K562 (cell line): ENCODE data around the gene SNRPD2. TPM values are rescaled to one million over a fixed set of nuclear protein-coding genes. Genes with fewer than 3 reads are reported as not detected.
A peak's percentile ranks its signal among the peaks of the same experiment; 100 is the strongest.

Experiments used
- BRCA1 ChIP-seq, 2 experiments: fragments of 450-650 bp in 1 of 2; sonication (generic) in 1 of 2; formaldehyde crosslinking in 1 of 2; IDR thresholded peaks; 2 replicates each; pipeline versions ENCODE4 v1.5.0 to v1.6.1; 2017 to 2020; ENCODE audit warnings: mild to moderate bottlenecking in 1 of 2, missing genetic modification reagents in 1 of 2
- DIDO1 ChIP-seq: fragments of 450-650 bp; IDR thresholded peaks from 2 replicates; pipeline ENCODE4 v1.6.1; 2016; ENCODE audit warnings: low read depth, missing biosample characterization, missing genetic modification characterization
- MCM2 ChIP-seq: fragments of 450-650 bp; IDR thresholded peaks from 2 replicates; pipeline ENCODE4 v1.6.1; 2017; ENCODE audit warnings: low read depth, mild to moderate bottlenecking
- MCM5 ChIP-seq: fragments of 450-650 bp; IDR thresholded peaks from 2 replicates; pipeline ENCODE4 v1.6.1; 2016; ENCODE audit warnings: low read depth
- POLR2A ChIP-seq: fragments of 450-650 bp; conservative IDR thresholded peaks from 2 replicates; pipeline ENCODE4 v1.6.1; 2016
- POLR2AphosphoS5 ChIP-seq: IDR thresholded peaks from 2 replicates; pipeline ENCODE4 v1.6.1; 2011; ENCODE audit warnings: mild to moderate bottlenecking, low read depth, low read length, moderate library complexity; ENCODE audit not compliant: control insufficient read depth, insufficient read depth
- POLR2G ChIP-seq: fragments of 200-400 bp; formaldehyde crosslinking; IDR thresholded peaks from 2 replicates; pipeline ENCODE4 v1.6.1; 2017; ENCODE audit warnings: low read depth, mild to moderate bottlenecking, antibody characterized with exemption, low read length, moderate library complexity
- RFX1 ChIP-seq: fragments of 450-650 bp; IDR thresholded peaks from 2 replicates; pipeline ENCODE4 v1.6.1; 2016; ENCODE audit warnings: mild to moderate bottlenecking, moderate library complexity
- STAT5B ChIP-seq: fragments of 250-450 bp; sonication (Bioruptor Pico); IDR thresholded peaks from 2 replicates; pipeline ENCODE4 v1.8.0; 2021; ENCODE audit warnings: mild to moderate bottlenecking, inconsistent platforms
- U2AF1 ChIP-seq: fragments of 200-400 bp; formaldehyde crosslinking; optimal IDR thresholded peaks from 2 replicates; pipeline ENCODE3; 2017; ENCODE audit warnings: mild to moderate bottlenecking, low read depth, low read length, moderate library complexity
- ZBTB1 ChIP-seq: sonication (generic); formaldehyde crosslinking; IDR thresholded peaks from 2 replicates; pipeline ENCODE4 v1.8.1; 2023; ENCODE audit warnings: missing genetic modification reagents, low read depth, mild to moderate bottlenecking, borderline replicate concordance
- ZNF444 ChIP-seq: fragments of 250-450 bp; sonication (Bioruptor Pico); IDR thresholded peaks from 2 replicates; pipeline ENCODE4 v1.4.0; 2020; ENCODE audit warnings: mild to moderate bottlenecking, moderate library complexity
- ZNF766 ChIP-seq: fragments of 200-800 bp; sonication (Bioruptor generic); conservative IDR thresholded peaks from 2 replicates; pipeline ENCODE4 v1.6.1; 2016; ENCODE audit warnings: missing genetic modification characterization, missing compliant biosample characterization
- polyA plus RNA-seq, 8 experiments: library from polyadenylated mRNA; depleted of rRNA in 4 of 8; stranded (reverse) in 5 of 8; unstranded in 3 of 8; fragments of >200 nt; fragmentation: Nextera tagmentation in 2 of 8; fragmentation: Illumina TruSeq in 1 of 8; extraction: Ambion mirVana in 2 of 8; extraction: Trizol in 1 of 8; gene quantifications; 2 replicates each; pipeline versions ENCODE4 v1.2.1 to v1.2.3, GENCODE V29; 2011 to 2014; ENCODE audit warnings: inconsistent platforms in 1 of 8, missing spikeins in 1 of 8
- total RNA-seq, 7 experiments: library from RNA; depleted of rRNA in 6 of 7; stranded (reverse); fragments of >200 nt in 6 of 7; fragmentation: Illumina TruSeq in 2 of 7; extraction: Trizol in 2 of 7; gene quantifications; 2 replicates each; pipeline versions ENCODE4 v1.2.1 to v1.2.3, GENCODE V29; 2011 to 2021; ENCODE audit warnings: low replicate concordance in 1 of 7
- TF ChIP-seq, protein P1 (sequence below): fragments of 250-450 bp; sonication (Bioruptor Pico); IDR thresholded peaks from 2 replicates; pipeline ENCODE4 v1.4.0; 2020
- TF ChIP-seq, protein P2 (sequence below): fragments of 250-450 bp; sonication (Bioruptor Pico); IDR thresholded peaks from 2 replicates; pipeline ENCODE4 v1.5.0; 2022; ENCODE audit warnings: mild to moderate bottlenecking
- TF ChIP-seq, protein P3 (sequence below): fragments of 450-650 bp; IDR thresholded peaks from 2 replicates; pipeline ENCODE4 v1.7.0; 2016; ENCODE audit warnings: borderline replicate concordance
- TF ChIP-seq, protein P4 (sequence below): fragments of 250-450 bp; sonication (Bioruptor Pico); IDR thresholded peaks from 2 replicates; pipeline ENCODE4 v1.8.0; 2022; ENCODE audit warnings: inconsistent platforms
- TF ChIP-seq, protein P5 (sequence below): sonication (generic); formaldehyde crosslinking; IDR thresholded peaks from 2 replicates; pipeline ENCODE4 v1.8.1; 2022; ENCODE audit warnings: missing genetic modification reagents

SNRPD2 gene
- total and polyA plus RNA-seq, 9 of the 15 experiments (the other 6 are each of a cell fraction or from before 2014, with no cell fraction given) = 728 to 4,411 (median 1,029) TPM

DNA sequence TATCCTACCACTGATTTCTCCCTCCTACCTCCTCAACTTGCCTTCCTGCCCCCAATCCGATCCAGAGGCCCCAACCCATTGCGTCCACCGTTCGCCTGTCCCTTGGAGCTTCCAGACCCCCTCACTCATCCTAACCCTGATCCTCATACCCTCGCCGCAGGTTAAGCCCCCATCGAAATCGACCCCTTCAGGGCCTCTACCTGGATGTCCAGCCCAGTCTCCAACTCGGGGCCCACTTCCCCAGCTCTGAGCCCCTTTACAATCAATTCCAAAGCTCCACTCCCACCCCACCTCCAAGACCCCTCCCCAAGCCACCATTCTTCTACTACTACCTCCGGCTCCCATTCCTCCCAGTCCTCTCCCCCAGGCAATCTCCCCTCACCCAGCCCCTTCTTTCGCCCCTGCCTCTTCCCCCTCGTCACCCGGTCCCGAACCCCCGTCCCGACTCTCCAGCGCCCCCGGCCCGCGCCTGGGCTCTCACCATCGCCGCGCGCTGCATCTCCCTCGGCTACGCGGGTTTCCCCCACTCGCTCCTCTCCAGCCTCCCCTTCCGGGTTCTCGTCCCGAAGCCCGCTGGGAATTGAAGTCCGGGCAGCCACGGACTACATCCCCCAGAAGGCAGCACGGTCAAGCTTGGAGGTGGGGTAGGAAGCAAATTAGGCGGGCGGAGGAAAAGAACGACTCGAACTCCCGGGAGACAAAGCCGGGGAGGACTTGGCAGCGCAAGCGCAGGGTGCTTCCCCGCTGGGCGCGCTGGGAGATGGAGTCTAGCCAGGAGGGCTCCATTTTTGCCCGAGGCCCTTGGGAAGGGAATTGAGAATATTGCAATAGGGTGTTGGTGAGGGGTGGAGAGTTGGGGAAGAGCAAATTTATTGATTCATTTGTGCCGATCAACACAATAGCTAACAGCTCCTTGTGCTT lies 38.9 kb upstream of the SNRPD2 start, which contains the start of gene FBXO46 (continued):
- TF ChIP-seq, protein P1, sequence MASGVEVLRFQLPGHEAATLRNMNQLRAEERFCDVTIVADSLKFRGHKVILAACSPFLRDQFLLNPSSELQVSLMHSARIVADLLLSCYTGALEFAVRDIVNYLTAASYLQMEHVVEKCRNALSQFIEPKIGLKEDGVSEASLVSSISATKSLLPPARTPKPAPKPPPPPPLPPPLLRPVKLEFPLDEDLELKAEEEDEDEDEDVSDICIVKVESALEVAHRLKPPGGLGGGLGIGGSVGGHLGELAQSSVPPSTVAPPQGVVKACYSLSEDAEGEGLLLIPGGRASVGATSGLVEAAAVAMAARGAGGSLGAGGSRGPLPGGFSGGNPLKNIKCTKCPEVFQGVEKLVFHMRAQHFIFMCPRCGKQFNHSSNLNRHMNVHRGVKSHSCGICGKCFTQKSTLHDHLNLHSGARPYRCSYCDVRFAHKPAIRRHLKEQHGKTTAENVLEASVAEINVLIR = no peak
- peak; percentile 92 for TF ChIP-seq POLR2G
- TF ChIP-seq DIDO1 (tag) = no peak
- peak; percentile 80 for TF ChIP-seq ZNF766
- no peak for TF ChIP-seq MCM5
- no peak for TF ChIP-seq U2AF1
- TF ChIP-seq, protein P2, sequence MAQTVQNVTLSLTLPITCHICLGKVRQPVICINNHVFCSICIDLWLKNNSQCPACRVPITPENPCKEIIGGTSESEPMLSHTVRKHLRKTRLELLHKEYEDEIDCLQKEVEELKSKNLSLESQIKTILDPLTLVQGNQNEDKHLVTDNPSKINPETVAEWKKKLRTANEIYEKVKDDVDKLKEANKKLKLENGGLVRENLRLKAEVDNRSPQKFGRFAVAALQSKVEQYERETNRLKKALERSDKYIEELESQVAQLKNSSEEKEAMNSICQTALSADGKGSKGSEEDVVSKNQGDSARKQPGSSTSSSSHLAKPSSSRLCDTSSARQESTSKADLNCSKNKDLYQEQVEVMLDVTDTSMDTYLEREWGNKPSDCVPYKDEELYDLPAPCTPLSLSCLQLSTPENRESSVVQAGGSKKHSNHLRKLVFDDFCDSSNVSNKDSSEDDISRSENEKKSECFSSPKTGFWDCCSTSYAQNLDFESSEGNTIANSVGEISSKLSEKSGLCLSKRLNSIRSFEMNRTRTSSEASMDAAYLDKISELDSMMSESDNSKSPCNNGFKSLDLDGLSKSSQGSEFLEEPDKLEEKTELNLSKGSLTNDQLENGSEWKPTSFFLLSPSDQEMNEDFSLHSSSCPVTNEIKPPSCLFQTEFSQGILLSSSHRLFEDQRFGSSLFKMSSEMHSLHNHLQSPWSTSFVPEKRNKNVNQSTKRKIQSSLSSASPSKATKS (CRISPR knock-in tag) = no peak
- peak; percentile 90 for TF ChIP-seq POLR2A
- TF ChIP-seq RFX1 = no peak; the same call in 1 of the 2 replicates
- no peak for TF ChIP-seq ZNF444 (CRISPR knock-in tag)
- TF ChIP-seq, protein P3, sequence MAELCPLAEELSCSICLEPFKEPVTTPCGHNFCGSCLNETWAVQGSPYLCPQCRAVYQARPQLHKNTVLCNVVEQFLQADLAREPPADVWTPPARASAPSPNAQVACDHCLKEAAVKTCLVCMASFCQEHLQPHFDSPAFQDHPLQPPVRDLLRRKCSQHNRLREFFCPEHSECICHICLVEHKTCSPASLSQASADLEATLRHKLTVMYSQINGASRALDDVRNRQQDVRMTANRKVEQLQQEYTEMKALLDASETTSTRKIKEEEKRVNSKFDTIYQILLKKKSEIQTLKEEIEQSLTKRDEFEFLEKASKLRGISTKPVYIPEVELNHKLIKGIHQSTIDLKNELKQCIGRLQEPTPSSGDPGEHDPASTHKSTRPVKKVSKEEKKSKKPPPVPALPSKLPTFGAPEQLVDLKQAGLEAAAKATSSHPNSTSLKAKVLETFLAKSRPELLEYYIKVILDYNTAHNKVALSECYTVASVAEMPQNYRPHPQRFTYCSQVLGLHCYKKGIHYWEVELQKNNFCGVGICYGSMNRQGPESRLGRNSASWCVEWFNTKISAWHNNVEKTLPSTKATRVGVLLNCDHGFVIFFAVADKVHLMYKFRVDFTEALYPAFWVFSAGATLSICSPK = 0 out of 2 replicates have a peak, but pooled peaks have one; percentile 91
- TF ChIP-seq POLR2AphosphoS5 = peak; percentile 86
- TF ChIP-seq, protein P4, sequence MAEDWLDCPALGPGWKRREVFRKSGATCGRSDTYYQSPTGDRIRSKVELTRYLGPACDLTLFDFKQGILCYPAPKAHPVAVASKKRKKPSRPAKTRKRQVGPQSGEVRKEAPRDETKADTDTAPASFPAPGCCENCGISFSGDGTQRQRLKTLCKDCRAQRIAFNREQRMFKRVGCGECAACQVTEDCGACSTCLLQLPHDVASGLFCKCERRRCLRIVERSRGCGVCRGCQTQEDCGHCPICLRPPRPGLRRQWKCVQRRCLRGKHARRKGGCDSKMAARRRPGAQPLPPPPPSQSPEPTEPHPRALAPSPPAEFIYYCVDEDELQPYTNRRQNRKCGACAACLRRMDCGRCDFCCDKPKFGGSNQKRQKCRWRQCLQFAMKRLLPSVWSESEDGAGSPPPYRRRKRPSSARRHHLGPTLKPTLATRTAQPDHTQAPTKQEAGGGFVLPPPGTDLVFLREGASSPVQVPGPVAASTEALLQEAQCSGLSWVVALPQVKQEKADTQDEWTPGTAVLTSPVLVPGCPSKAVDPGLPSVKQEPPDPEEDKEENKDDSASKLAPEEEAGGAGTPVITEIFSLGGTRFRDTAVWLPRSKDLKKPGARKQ (CRISPR knock-in tag) = no peak
- no peak for TF ChIP-seq STAT5B (CRISPR knock-in tag)
- TF ChIP-seq ZBTB1 = no peak
- no peak for TF ChIP-seq MCM2
- no peak for TF ChIP-seq BRCA1 (IDR thresholded peaks at IDR 0.05)
- no peak for TF ChIP-seq BRCA1 (CRISPR knock-in tag; IDR thresholded peaks at IDR 0.05)
- TF ChIP-seq, protein P5, sequence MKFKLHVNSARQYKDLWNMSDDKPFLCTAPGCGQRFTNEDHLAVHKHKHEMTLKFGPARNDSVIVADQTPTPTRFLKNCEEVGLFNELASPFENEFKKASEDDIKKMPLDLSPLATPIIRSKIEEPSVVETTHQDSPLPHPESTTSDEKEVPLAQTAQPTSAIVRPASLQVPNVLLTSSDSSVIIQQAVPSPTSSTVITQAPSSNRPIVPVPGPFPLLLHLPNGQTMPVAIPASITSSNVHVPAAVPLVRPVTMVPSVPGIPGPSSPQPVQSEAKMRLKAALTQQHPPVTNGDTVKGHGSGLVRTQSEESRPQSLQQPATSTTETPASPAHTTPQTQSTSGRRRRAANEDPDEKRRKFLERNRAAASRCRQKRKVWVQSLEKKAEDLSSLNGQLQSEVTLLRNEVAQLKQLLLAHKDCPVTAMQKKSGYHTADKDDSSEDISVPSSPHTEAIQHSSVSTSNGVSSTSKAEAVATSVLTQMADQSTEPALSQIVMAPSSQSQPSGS = no peak
